Heart left ventricle (tissue), 16 donors: ENCODE results near the gene ATRN. TPM values are rescaled to one million over a fixed set of nuclear protein-coding genes. Genes with fewer than 3 reads are reported as not detected.
A peak's percentile ranks its signal among the peaks of the same experiment; 100 is the strongest.

ENCODE experiments used
- ATAC-seq, 4 donors: fragments of 200-7000 bp; cut with Tn5 transposase; one replicate each; pipeline ENCODE4 v1.9.1; 2020 to 2022; ENCODE audit warnings: moderate library complexity in 4 of 4, mild to moderate bottlenecking in 3 of 4, moderate number of reproducible peaks in 1 of 4
- DNase-seq, 5 donors: peaks; one replicate each; pipeline ENCODE4 v3.0.0-alpha.2; 2020
- H3K27ac ChIP-seq, 12 donors: fragments of 200-600 bp; sonication (generic) in 4 of 12; one replicate each; pipeline versions ENCODE4 v1.5.0 to v1.8.0; 2016 to 2022; ENCODE audit warnings: mild to moderate bottlenecking in 2 of 12
- H3K27me3 ChIP-seq, 9 donors: fragments of 200-600 bp; sonication (generic) in 2 of 9; one replicate each; pipeline versions ENCODE4 v1.5.1 to v1.8.0; 2016 to 2022; ENCODE audit warnings: mild to moderate bottlenecking in 3 of 9
- H3K36me3 ChIP-seq, 9 donors: fragments of 200-600 bp; sonication (generic) in 2 of 9; one replicate each; pipeline versions ENCODE4 v1.5.0 to v1.8.0; 2018 to 2022; ENCODE audit warnings: mild to moderate bottlenecking in 2 of 9
- H3K4me1 ChIP-seq, 12 donors: fragments of 200-600 bp; sonication (generic) in 4 of 12; one replicate each; pipeline versions ENCODE4 v1.5.0 to v1.8.0; 2016 to 2022; ENCODE audit warnings: mild to moderate bottlenecking in 3 of 12
- H3K4me3 ChIP-seq, 12 donors: fragments of 200-600 bp; sonication (generic) in 4 of 12; one replicate each; pipeline versions ENCODE4 v1.5.0 to v1.8.0; 2017 to 2022; ENCODE audit warnings: mild to moderate bottlenecking in 9 of 12, moderate library complexity in 4 of 12
- H3K9me3 ChIP-seq, 12 donors: fragments of 200-600 bp; sonication (generic) in 4 of 12; one replicate each; pipeline versions ENCODE4 v1.5.0 to v1.8.0; 2016 to 2022; ENCODE audit warnings: mild to moderate bottlenecking in 1 of 12
- CTCF ChIP-seq, 12 donors: fragments of 200-600 bp; sonication (generic) in 4 of 12; IDR thresholded peaks; one replicate each; pipeline versions ENCODE4 v1.5.0 to v1.8.0; 2018 to 2022; ENCODE audit warnings: antibody characterized with exemption in 12 of 12, mild to moderate bottlenecking in 5 of 12
- POLR2A ChIP-seq, 2 donors: fragments of 450-650 bp; IDR thresholded peaks; one replicate each; pipeline ENCODE4 v1.6.1; 2017; ENCODE audit warnings: antibody characterized with exemption in 2 of 2, mild to moderate bottlenecking in 2 of 2, moderate library complexity in 2 of 2
- WGBS, 4 donors: extraction: QIAGEN DNeasy Blood & Tissue Kit in 2 of 4; methylation state at CpG; one replicate each; pipeline versions ENCODE4 v1.1.5 to v1.1.7; 2013 to 2018; 5-methylcytosine and 5-hydroxymethylcytosine counted together
- intact Hi-C, 10 donors: fragments of 100-400 bp; cut with DNase I; formaldehyde crosslinking; loops; one replicate each; pipeline versions ENCODE4 v1.11.1 to v1.14.2; 2022
- polyA plus RNA-seq, 2 donors: library from polyadenylated mRNA; stranded (reverse); fragments of 200-250 nt; gene quantifications; one replicate each; pipeline ENCODE4 v1.2.3, GENCODE V29; 2013
- total RNA-seq, 9 donors: library from RNA; depleted of rRNA in 2 of 9; stranded (reverse); fragments of >200 nt in 2 of 9; fragmentation: NEBNext Ultra II Directional in 3 of 9; extraction: Animal tissue kit (Norgen Biotek cat#: 25700) in 3 of 9; gene quantifications; one replicate each; pipeline versions ENCODE4 v1.1.0 to v1.2.4, GENCODE V29; 2016 to 2023
- donor health status: ischemic (EF 13 %, LVEDD 7.1; RV severe dilation, severe dysfunction).
- donor health status: healthy with polysubstance abuse.
- donor health status: DM: no; HTN: yes; CAD: no.
- donor health status: DM: no; HTN: no; CAD: no.
- donor health status: ischemic (EF 25% LVEDD 6.9; RV normal size, moderate dysfunction).
- donor health status: ischemic (EF 25% LVEDD 5.7; RV mildly dilated, moderate dysfunction).
- donor health status: healthy.
- donor health status: DM: yes; HTN: yes; CAD: no.
- donor health status: ischemic (EF 35%, LVEDD 5.7; RV mildly dilated, moderate dysfunction).
- donor health status: nonischemic (EF 11% LVEDD 7.7; RV severe dilation, severe dysfunction).
- donor health status: DM: yes; HTN: yes; CAD: no.
- donor health status: PGD.
- donor health status: ischemic (EF 29% LVEDD 5.4; RV normal size, mild dysfunction).
- donor health status: nonischemic (EF 23%, LVEDD 6.1; RV moderate dilation, normal function).

Gene ATRN
- total and polyA plus RNA-seq, 11 donors = 4.8 to 44.7 (median 32.6) TPM

DNA sequence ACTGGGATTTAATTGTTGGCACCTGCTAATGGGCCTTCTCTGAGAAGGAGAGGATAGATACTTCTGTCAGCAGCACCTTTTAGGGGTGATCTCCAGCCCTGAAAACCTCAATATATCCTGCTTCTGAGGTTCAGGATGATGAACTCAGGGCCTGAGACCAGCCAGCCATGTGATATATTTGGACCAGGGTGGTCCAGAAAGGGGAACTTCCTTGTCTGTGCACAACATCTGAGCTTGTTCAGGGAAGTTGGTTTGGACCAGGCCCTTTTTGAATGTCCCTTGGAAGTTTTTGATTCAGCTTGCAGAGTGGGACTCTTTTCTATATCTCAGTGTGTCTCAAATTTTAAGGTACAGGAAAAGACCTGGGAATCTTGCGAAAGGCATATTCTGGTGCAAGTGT lies 106.5 kb downstream of the ATRN start:
- no peak for DNase-seq
- TF ChIP-seq POLR2A (IDR thresholded peaks at IDR 0.05) = no peak
- WGBS, 4 donors = 94 to 100% (median 98%) methylated on average over 1 of the region's 1 CpG
- Histone ChIP-seq H3K9me3 (no peaks in the 10 kb centered on the region), H3K27me3 (no peaks in the 10 kb centered on the region), H3K36me3 (peaks cover 0 to 93% (median 72%) of the 10 kb centered on the region in 9 donors), H3K4me3 (no peak overlapping the region), H3K4me1 (no peaks in the 10 kb centered on the region), H3K27ac (no peak overlapping the region)
- intact Hi-C loops = loop anchor here in 1 of 10 donors (10.0 kb wide), 1 partner anchor 137 kb away; the partner anchor contains the start of gene SIGLEC1
- ATAC-seq = no peak

DNA sequence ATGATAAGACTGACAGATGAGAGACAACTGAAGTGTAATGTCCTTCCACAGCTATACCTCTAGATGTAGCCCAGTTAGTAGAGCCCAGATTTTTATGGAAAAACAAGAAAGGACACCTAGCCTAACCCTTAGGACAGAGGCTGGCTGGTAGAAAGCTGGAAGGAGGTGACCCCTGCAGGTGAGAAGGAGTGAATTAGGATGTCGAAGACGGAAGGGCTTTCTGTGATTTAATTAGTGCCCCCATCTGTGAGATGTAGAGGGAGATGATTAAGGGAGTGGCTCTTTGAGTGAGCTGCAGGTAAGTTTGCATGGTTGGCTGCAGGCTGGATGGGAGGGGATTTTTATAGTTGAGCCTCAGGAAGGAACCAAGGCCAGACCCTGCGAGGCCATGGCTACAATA lies 109.6 kb downstream of the ATRN start:
- Histone ChIP-seq H3K27me3 (no peaks in the 10 kb centered on the region), H3K9me3 (no peaks in the 10 kb centered on the region), H3K27ac (no peak overlapping the region), H3K4me1 (no peaks in the 10 kb centered on the region), H3K36me3 (peaks cover 4 to 97% (median 76%) of the 10 kb centered on the region in 9 donors), H3K4me3 (no peak overlapping the region)
- DNase-seq = no peak
- no peak for TF ChIP-seq POLR2A (IDR thresholded peaks at IDR 0.05)
- peak in 1 of 12 donors; percentile 9 for TF ChIP-seq CTCF (IDR thresholded peaks at IDR 0.05)
- WGBS, 4 donors = 85 to 96% (median 91%) methylated on average over 3 of the region's 3 CpGs
- no peak for ATAC-seq
- intact Hi-C loops = no loop called here

DNA sequence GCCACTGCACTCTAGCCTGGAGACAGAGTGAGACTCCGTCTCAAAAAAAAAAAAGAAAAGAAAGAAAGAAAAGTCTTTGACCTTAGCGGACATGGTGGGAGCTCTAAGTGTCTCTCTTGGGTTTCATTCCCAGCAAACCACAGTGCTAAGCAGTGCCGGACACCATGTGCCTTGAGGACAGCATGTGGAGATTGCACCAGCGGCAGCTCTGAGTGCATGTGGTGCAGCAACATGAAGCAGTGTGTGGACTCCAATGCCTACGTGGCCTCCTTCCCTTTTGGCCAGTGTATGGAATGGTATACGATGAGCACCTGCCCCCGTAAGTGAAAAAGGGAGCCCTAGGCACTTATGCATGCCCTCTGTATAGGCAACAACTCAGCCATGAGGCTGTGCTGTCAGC lies 112.9 kb downstream of the ATRN start:
- Histone ChIP-seq H3K27me3 (no peaks in the 10 kb centered on the region), H3K27ac (no peak overlapping the region), H3K36me3 (peaks cover 4 to 84% (median 68%) of the 10 kb centered on the region in 9 donors), H3K9me3 (peaks cover 0 to 10% (median 0%) of the 10 kb centered on the region in 12 donors), H3K4me1 (no peaks in the 10 kb centered on the region), H3K4me3 (no peak overlapping the region)
- DNase-seq = no peak
- intact Hi-C loops = no loop called here
- TF ChIP-seq CTCF (IDR thresholded peaks at IDR 0.05) (no peak), POLR2A (IDR thresholded peaks at IDR 0.05) (no peak)
- ATAC-seq = no peak
- 80 to 86% (median 83%) methylated on average over 7 of the region's 7 CpGs for WGBS, 4 donors

- Histone ChIP-seq H3K27ac (no peak overlapping the region), H3K36me3 (peaks cover 4 to 77% (median 66%) of the 10 kb centered on the region in 9 donors), H3K9me3 (peaks cover 0 to 10% (median 0%) of the 10 kb centered on the region in 12 donors), H3K4me3 (no peak overlapping the region), H3K27me3 (no peaks in the 10 kb centered on the region), H3K4me1 (no peaks in the 10 kb centered on the region)
- ATAC-seq (no peak), DNase-seq (no peak)
- intact Hi-C loops = no loop called here
- 94 to 100% (median 96%) methylated on average over 1 of the region's 1 CpG for WGBS, 4 donors
- TF ChIP-seq CTCF (IDR thresholded peaks at IDR 0.05) (no peak), POLR2A (IDR thresholded peaks at IDR 0.05) (no peak)
Measured at GRCh38 chr20:3586093-3586492, 115.3 kb downstream of the ATRN start.

- WGBS, 4 donors = 94 to 100% (median 96%) methylated on average over 1 of the region's 1 CpG
- intact Hi-C loops = no loop called here
- TF ChIP-seq CTCF (IDR thresholded peaks at IDR 0.05) (no peak), POLR2A (IDR thresholded peaks at IDR 0.05) (no peak)
Measured at GRCh38 chr20:3590164-3590563, 119.3 kb downstream of the ATRN start.

More at GRCh38 chr20:3590164-3590563, 119.3 kb downstream of the ATRN start:
- no peaks in the 10 kb centered on the region for H3K4me1 ChIP-seq
- H3K4me3 ChIP-seq = no peak overlapping the region
- peaks cover 2 to 83% (median 72%) of the 10 kb centered on the region in 9 donors for H3K36me3 ChIP-seq
- no peaks in the 10 kb centered on the region for H3K27me3 ChIP-seq
- no peak for DNase-seq
- H3K9me3 ChIP-seq = peaks cover 0 to 10% (median 0%) of the 10 kb centered on the region in 12 donors
- H3K27ac ChIP-seq = no peak overlapping the region
- no peak for ATAC-seq
